HEK293T (cell line): ENCODE measurements around the gene LGALS8.

ENCODE experiments used
- ARNT ChIP-seq: fragments of 450-650 bp; IDR thresholded peaks from 2 replicates; pipeline ENCODE4 v1.6.1; 2017; ENCODE audit warnings: mild to moderate bottlenecking
- FOXM1 ChIP-seq: fragments of 450-650 bp; IDR thresholded peaks from 2 replicates; pipeline ENCODE4 v1.6.1; 2017; ENCODE audit warnings: mild to moderate bottlenecking, borderline replicate concordance
- HDGF ChIP-seq: fragments of 450-650 bp; IDR thresholded peaks from 2 replicates; pipeline ENCODE4 v1.6.1; 2017; ENCODE audit warnings: antibody characterized with exemption, borderline replicate concordance
- SP1 ChIP-seq: fragments of 450-650 bp; IDR thresholded peaks from 2 replicates; pipeline ENCODE4 v1.6.1; 2017
- SUZ12 ChIP-seq: fragments of 450-650 bp; IDR thresholded peaks from 2 replicates; pipeline ENCODE4 v1.6.1; 2016; ENCODE audit warnings: mild to moderate bottlenecking
- TARDBP ChIP-seq: fragments of 450-650 bp; IDR thresholded peaks from 2 replicates; pipeline ENCODE4 v1.6.1; 2016

DNA sequence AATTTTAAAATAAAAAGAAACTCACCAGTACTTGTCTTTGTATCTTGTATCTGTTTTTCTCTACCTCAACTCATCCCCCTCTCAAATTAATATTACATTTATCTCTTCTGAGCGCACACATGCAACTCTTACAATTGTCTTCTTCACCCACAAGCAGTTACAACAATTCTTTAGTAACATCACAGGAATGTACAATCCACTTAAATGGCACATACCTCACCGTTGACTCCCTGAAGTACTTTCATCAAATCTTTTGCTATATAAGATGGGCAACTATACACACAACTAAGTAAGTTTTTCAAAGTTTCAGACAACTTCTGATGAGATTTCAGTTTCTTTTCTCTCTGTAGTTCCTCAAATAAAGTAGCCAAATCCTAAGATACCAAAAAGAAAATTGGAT lies 52.2 kb downstream of the LGALS8 start:
- TF ChIP-seq HDGF (no peak), SP1 (no peak), ARNT (no peak), FOXM1 (no peak), SUZ12 (no peak), TARDBP (no peak)
